ENCODE measurements around the gene MEIS1.
A peak's percentile ranks its signal among the peaks of the same experiment; 100 is the strongest.
"Not testable (repeated sequence)": the region's sequence is repeated elsewhere in the genome, so short reads cannot be mapped to it uniquely, and the experiment has no call there.

MEIS1 gene

GRCh38 chr2:66434679-66435548, at the start of gene MEIS1:
Gene MEIS1, plus strand, starts transcription at chr2:66435125. Its CDS starts 732 bp downstream, at chr2:66435857.
- DNase-seq (ENCODE audit: low spot score) = peak; percentile 70
- no peak for TF ChIP-seq CTCF (IDR thresholded peaks at IDR 0.05; ENCODE audit: extremely low read depth, missing control alignments)

GRCh38 chr2:66387016-66387753, 47.7 kb upstream of the MEIS1 start:
- TF ChIP-seq CTCF (IDR thresholded peaks at IDR 0.05; ENCODE audit: extremely low read depth, missing control alignments) = no peak
- no peak for DNase-seq (ENCODE audit: low spot score)

- no peak for DNase-seq (ENCODE audit: low spot score)
These were observed 45.2 kb upstream of the MEIS1 start for GRCh38 chr2:66389651-66390131.

GRCh38 chr2:66390152-66390551, 44.8 kb upstream of the MEIS1 start:
- TF ChIP-seq CTCF (IDR thresholded peaks at IDR 0.05; ENCODE audit: extremely low read depth, missing control alignments) = no peak
- DNase-seq (ENCODE audit: low spot score) = no peak

More at GRCh38 chr2:66389651-66390131, 45.2 kb upstream of the MEIS1 start:
- TF ChIP-seq CTCF (IDR thresholded peaks at IDR 0.05; ENCODE audit: extremely low read depth, missing control alignments) = no peak

- DNase-seq (ENCODE audit: low spot score) = no peak
- no peak for TF ChIP-seq CTCF (IDR thresholded peaks at IDR 0.05; ENCODE audit: extremely low read depth, missing control alignments)
These were observed 44.1 kb upstream of the MEIS1 start for GRCh38 chr2:66390811-66391210.

- DNase-seq (ENCODE audit: low spot score) = not testable (repeated sequence)
These were observed 43.7 kb upstream of the MEIS1 start for GRCh38 chr2:66391240-66391639.

GRCh38 chr2:66405473-66405872, 29.5 kb upstream of the MEIS1 start:
- no peak for DNase-seq (ENCODE audit: low spot score)
- no peak for TF ChIP-seq CTCF (IDR thresholded peaks at IDR 0.05; ENCODE audit: extremely low read depth, missing control alignments)
